Calu3 (cell line): ENCODE data around the gene PSME1. TPM values are rescaled to one million over a fixed set of nuclear protein-coding genes. Genes with fewer than 3 reads are reported as not detected.

Source experiments
- BruUV-seq: library from RNA; stranded (reverse); fragments of 400-500 nt; replicated peaks from 2 replicates; lab custom pipeline; 2021; lab: Mats Ljungman, UMichigan
- CTCF ChIA-PET: fragments of 300-600 bp; sonication (Branson Sonifier 250); formaldehyde crosslinking; loops from one replicate; lab custom pipeline; 2022; ENCODE audit warnings: antibody characterized with exemption; lab: Charles Lee
- DNase-seq: peaks from one replicate; pipeline ENCODE4 v3.0.0; 2022
- H3K27ac Mint-ChIP-seq: one replicate; pipeline ENCODE4 v1.8.0; 2022; ENCODE audit warnings: mixed read lengths; ENCODE audit not compliant: unreplicated experiment
- H3K27me3 Mint-ChIP-seq: one replicate; pipeline ENCODE4 v1.8.0; 2022; ENCODE audit warnings: mixed read lengths; ENCODE audit not compliant: unreplicated experiment
- H3K36me3 Mint-ChIP-seq: one replicate; pipeline ENCODE4 v1.8.0; 2022; ENCODE audit warnings: mild to moderate bottlenecking, moderate library complexity, mixed read lengths; ENCODE audit not compliant: insufficient read depth, unreplicated experiment
- H3K4me1 Mint-ChIP-seq: one replicate; pipeline ENCODE4 v1.8.0; 2022; ENCODE audit warnings: mild to moderate bottlenecking, low read depth, mixed read lengths; ENCODE audit not compliant: unreplicated experiment
- H3K4me3 Mint-ChIP-seq: one replicate; pipeline ENCODE4 v1.8.0; 2022; ENCODE audit warnings: mild to moderate bottlenecking, low read depth, moderate library complexity, mixed read lengths; ENCODE audit not compliant: unreplicated experiment
- H3K9me3 Mint-ChIP-seq: one replicate; pipeline ENCODE4 v1.8.0; 2022; ENCODE audit warnings: low read depth, mixed read lengths; ENCODE audit not compliant: unreplicated experiment
- CTCF ChIP-seq: fragments of 200-600 bp; IDR thresholded peaks from one replicate; pipeline ENCODE4 v1.8.0; 2022; ENCODE audit warnings: antibody characterized with exemption; ENCODE audit not compliant: unreplicated experiment
- intact Hi-C: fragments of 100-400 bp; cut with micrococcal nuclease; formaldehyde crosslinking; loops from one replicate; pipeline ENCODE4 v1.10.0; 2022; ENCODE audit not compliant: unreplicated experiment
- total RNA-seq: library from RNA; stranded (reverse); gene quantifications from 2 replicates; pipeline ENCODE4 v1.2.3, GENCODE V29; 2022

PSME1 gene
- total RNA-seq, 1 experiment from 2014 or later, result 259 TPM

GRCh38 chr14:24149302-24149969 lies 13.4 kb downstream of the PSME1 start:
- Mint-ChIP-seq H3K4me1 (peaks cover 29% of the 10 kb centered on the region), H3K36me3 (peaks cover 51% of the 10 kb centered on the region), H3K27me3 (no peaks in the 10 kb centered on the region), H3K4me3 (no peak overlapping the region), H3K27ac (no peak overlapping the region), H3K9me3 (no peaks in the 10 kb centered on the region)
- BruUV-seq, result no TSS peak
- no peak for TF ChIP-seq CTCF
- intact Hi-C loops, result no loop called here
- no peak for DNase-seq
- CTCF ChIA-PET, result no interaction called here

GRCh38 chr14:24150061-24150460 lies 14.1 kb downstream of the PSME1 start:
- H3K4me3 Mint-ChIP-seq, result no peak overlapping the region
- TF ChIP-seq CTCF, result no peak
- no peak overlapping the region for H3K27ac Mint-ChIP-seq
- peaks cover 49% of the 10 kb centered on the region for H3K36me3 Mint-ChIP-seq
- intact Hi-C loops, result no loop called here
- peaks cover 26% of the 10 kb centered on the region for H3K4me1 Mint-ChIP-seq
- no TSS peak for BruUV-seq
- no peaks in the 10 kb centered on the region for H3K27me3 Mint-ChIP-seq
- DNase-seq, result no peak
- H3K9me3 Mint-ChIP-seq, result no peaks in the 10 kb centered on the region
- CTCF ChIA-PET, result no interaction called here

GRCh38 chr14:24150567-24150966 lies 14.6 kb downstream of the PSME1 start:
- no peak for DNase-seq
- H3K4me1 Mint-ChIP-seq, result peaks cover 21% of the 10 kb centered on the region
- CTCF ChIA-PET, result no interaction called here
- H3K27ac Mint-ChIP-seq, result no peak overlapping the region
- H3K27me3 Mint-ChIP-seq, result no peaks in the 10 kb centered on the region
- no TSS peak for BruUV-seq
- H3K9me3 Mint-ChIP-seq, result no peaks in the 10 kb centered on the region
- no peak for TF ChIP-seq CTCF
- intact Hi-C loops, result no loop called here
- H3K4me3 Mint-ChIP-seq, result no peak overlapping the region
- H3K36me3 Mint-ChIP-seq, result peaks cover 47% of the 10 kb centered on the region

- H3K9me3 Mint-ChIP-seq, result no peaks in the 10 kb centered on the region
- BruUV-seq, result no TSS peak
- H3K4me3 Mint-ChIP-seq, result no peak overlapping the region
- no peak for DNase-seq
- no peak for TF ChIP-seq CTCF
- H3K4me1 Mint-ChIP-seq, result peaks cover 17% of the 10 kb centered on the region
- intact Hi-C loops, result no loop called here
- peaks cover 47% of the 10 kb centered on the region for H3K36me3 Mint-ChIP-seq
- no peak overlapping the region for H3K27ac Mint-ChIP-seq
- no peaks in the 10 kb centered on the region for H3K27me3 Mint-ChIP-seq
- CTCF ChIA-PET, result no interaction called here
These were observed 15.0 kb downstream of the PSME1 start for GRCh38 chr14:24150993-24151392.
